GM19351 (cell line): ENCODE data around the gene MYH15.

Source experiments
- ATAC-seq: cut with Tn5 transposase; IDR thresholded peaks from one replicate; pipeline ENCODE4 v1.9.1; 2021; ENCODE audit warnings: mild to moderate bottlenecking, moderate library complexity; ENCODE audit not compliant: unreplicated experiment

Gene MYH15

GRCh38 chr3:108343491-108343890 lies 166.9 kb downstream of the MYH15 start:
- ATAC-seq = no peak

DNA sequence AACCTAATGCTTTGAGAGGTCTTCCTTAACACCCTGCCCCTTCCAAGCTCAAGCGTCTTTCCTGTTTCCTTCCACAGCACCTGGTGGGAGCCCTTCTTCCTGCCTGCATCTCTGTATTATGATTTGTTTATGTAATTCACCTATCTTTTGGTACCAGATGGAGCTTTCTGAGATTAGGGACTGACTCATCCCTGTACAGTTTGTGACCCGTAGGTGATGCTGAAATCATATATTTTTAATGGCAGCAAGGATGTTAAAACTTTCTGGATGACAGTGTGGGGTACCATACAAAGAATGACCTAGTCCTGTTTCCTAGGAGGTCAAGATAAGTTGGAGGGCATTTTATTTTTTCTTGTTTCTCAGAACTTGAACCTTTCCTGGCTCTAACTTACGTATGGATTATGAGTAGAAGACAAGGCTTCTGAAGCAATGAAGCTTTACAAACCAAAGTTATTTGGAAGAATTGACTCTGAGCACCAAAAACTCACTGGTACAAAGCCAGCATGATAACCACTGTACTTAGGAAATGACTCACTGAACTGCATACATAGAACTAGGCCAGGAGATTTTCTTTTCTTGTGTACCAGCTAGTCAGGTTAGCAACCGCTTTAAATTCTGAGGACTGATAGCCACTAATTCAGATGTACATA lies 167.4 kb downstream of the MYH15 start:
- ATAC-seq = peak; percentile 84

DNA sequence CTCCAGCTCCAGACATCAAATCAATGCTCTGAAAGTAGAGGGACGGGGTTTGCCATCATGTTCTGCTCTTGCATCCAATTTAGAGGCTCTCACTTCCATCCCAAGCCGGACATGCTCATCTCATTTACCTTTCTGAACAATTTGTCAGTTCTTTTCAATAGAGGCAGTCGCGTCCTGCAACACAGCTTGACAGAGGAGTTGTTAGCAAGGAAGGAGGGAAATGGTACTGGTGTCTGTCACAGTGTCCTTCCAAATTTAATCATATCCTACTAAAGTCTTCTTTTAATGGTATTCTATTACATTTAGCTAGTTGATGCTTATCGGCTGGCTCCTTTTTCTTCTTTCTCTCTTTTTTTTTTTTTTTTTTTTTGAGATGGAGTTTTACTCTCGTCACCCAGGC lies 168.5 kb downstream of the MYH15 start:
- no peak for ATAC-seq

- ATAC-seq = no peak
Observed at GRCh38 chr3:108338901-108339545, 171.4 kb downstream of the MYH15 start.

- no peak for ATAC-seq
Observed at GRCh38 chr3:108334701-108335100, 175.7 kb downstream of the MYH15 start.

DNA sequence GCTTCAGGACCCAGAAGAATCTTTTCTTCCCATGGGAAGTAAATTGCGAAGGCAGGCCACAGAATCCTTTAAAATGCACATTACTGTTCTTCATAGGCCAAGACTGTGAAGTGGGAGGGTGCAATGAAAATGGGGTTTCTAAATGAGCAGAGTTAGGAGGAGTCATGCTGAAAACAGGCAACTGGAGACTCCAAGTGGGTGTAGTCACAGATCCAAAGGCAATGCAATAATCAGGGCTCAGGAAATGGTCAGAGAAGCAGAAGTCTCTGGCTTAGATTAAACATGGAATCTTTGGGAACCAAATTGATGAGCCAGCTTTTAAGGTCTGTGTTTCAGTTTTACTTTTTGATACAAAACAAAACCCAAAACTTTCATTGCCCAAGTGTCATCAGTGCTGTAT lies 176.4 kb downstream of the MYH15 start:
- no peak for ATAC-seq

GRCh38 chr3:108331792-108332191 lies 178.6 kb downstream of the MYH15 start:
- no peak for ATAC-seq
